PFSK-1 (cell line): ENCODE measurements around the gene SYVN1.

Source experiments
- POLR2AphosphoS5 ChIP-seq: IDR thresholded peaks from 2 replicates; pipeline ENCODE4 v1.6.1; 2012; ENCODE audit warnings: low read depth, mild to moderate bottlenecking, control low read depth, low read length, moderate library complexity
- REST ChIP-seq, 2 experiments: IDR thresholded peaks; 2 replicates each; pipeline versions ENCODE4 v1.6.1 to v1.8.0; 2011 to 2012; ENCODE audit warnings: low read depth in 2 of 2, low read length in 2 of 2, control low read depth in 1 of 2, inconsistent platforms in 1 of 2, mild to moderate bottlenecking in 1 of 2, moderate library complexity in 1 of 2; ENCODE audit not compliant: insufficient read depth in 1 of 2
- SIN3A ChIP-seq: IDR thresholded peaks from 2 replicates; pipeline ENCODE4 v1.6.1; 2012; ENCODE audit warnings: mild to moderate bottlenecking, low read length, moderate library complexity, borderline replicate concordance; ENCODE audit not compliant: insufficient read depth
- TAF1 ChIP-seq: IDR thresholded peaks from 2 replicates; pipeline ENCODE4 v1.6.1; 2012; ENCODE audit warnings: low read length, control low read depth, borderline replicate concordance; ENCODE audit not compliant: insufficient read depth

GRCh38 chr11:65126624-65127274 lies 7.6 kb downstream of the SYVN1 start:
- no peak for TF ChIP-seq SIN3A
- no peak for TF ChIP-seq POLR2AphosphoS5
- TF ChIP-seq TAF1, result no peak
- TF ChIP-seq REST (IDR thresholded peaks at IDR 0.05; ENCODE audit: insufficient read depth in 1 of 2, low read depth in 2 of 2, low read length in 2 of 2), result no peak
